GM23338 (cell line): ENCODE data around the gene EEF1AKMT4. TPM values are rescaled to one million over a fixed set of nuclear protein-coding genes. Genes with fewer than 3 reads are reported as not detected.

Source experiments
- ATAC-seq: fragments of 200-7000 bp; cut with Tn5 transposase; 3 replicates; pipeline ENCODE4 v1.9.1; 2020
- DNase-seq: peaks from one replicate; pipeline ENCODE4 v3.0.0-alpha.2; 2015; ENCODE audit warnings: low spot score
- H2AFZ ChIP-seq: fragments of 200-600 bp; sonication (generic); 2 replicates; pipeline ENCODE4 v1.8.0; 2016; ENCODE audit warnings: antibody characterized with exemption, mild to moderate bottlenecking, moderate library complexity
- H3F3A ChIP-seq: fragments of 200-600 bp; sonication (generic); replicated peaks from 2 replicates; pipeline ENCODE4 v1.8.0; 2017; ENCODE audit warnings: antibody characterized with exemption, mixed run types, low read depth
- H3K27ac ChIP-seq: fragments of 200-600 bp; sonication (generic); 2 replicates; pipeline ENCODE4 v1.6.1; 2016; ENCODE audit warnings: low read depth
- H3K27me3 ChIP-seq: fragments of 200-600 bp; sonication (generic); 2 replicates; pipeline ENCODE4 v1.8.0; 2016; ENCODE audit warnings: mild to moderate bottlenecking, mixed run types, moderate library complexity; ENCODE audit not compliant: insufficient read depth
- H3K36me3 ChIP-seq: fragments of 200-600 bp; sonication (generic); 2 replicates; pipeline ENCODE4 v1.8.0; 2016; ENCODE audit warnings: mild to moderate bottlenecking; ENCODE audit not compliant: insufficient read depth
- H3K4me1 ChIP-seq: fragments of 200-600 bp; sonication (generic); 2 replicates; pipeline ENCODE4 v1.8.0; 2016; ENCODE audit warnings: mild to moderate bottlenecking, moderate library complexity; ENCODE audit not compliant: insufficient read depth
- H3K4me2 ChIP-seq: fragments of 200-600 bp; sonication (generic); 2 replicates; pipeline ENCODE4 v1.7.1; 2017; ENCODE audit warnings: mixed run types
- H3K4me3 ChIP-seq: fragments of 200-600 bp; sonication (generic); 2 replicates; pipeline ENCODE4 v1.6.1; 2016; ENCODE audit warnings: mixed run types
- H3K79me2 ChIP-seq: fragments of 200-600 bp; sonication (generic); replicated peaks from 2 replicates; pipeline ENCODE4 v1.8.0; 2017; ENCODE audit warnings: mild to moderate bottlenecking; ENCODE audit not compliant: insufficient read depth
- H3K9me2 ChIP-seq: fragments of 200-600 bp; sonication (generic); 2 replicates; pipeline ENCODE4 v1.8.0; 2017; ENCODE audit not compliant: insufficient read depth
- H4K20me1 ChIP-seq: fragments of 200-600 bp; sonication (generic); replicated peaks from 2 replicates; pipeline ENCODE4 v1.8.0; 2017; ENCODE audit warnings: mild to moderate bottlenecking; ENCODE audit not compliant: insufficient read depth
- H3K27ac Mint-ChIP-seq: 2 replicates; pipeline ENCODE4 v1.8.0; 2020; ENCODE audit warnings: inconsistent platforms, mild to moderate bottlenecking, moderate library complexity, mixed read lengths
- H3K27me3 Mint-ChIP-seq: 3 replicates; pipeline ENCODE4 v1.8.0; 2022; ENCODE audit warnings: low read depth, mild to moderate bottlenecking, moderate library complexity, mixed read lengths, inconsistent platforms; ENCODE audit not compliant: insufficient read depth, poor library complexity
- H3K36me3 Mint-ChIP-seq: 3 replicates; pipeline ENCODE4 v1.8.0; 2021; ENCODE audit warnings: low read depth, mild to moderate bottlenecking, inconsistent platforms, moderate library complexity, mixed read lengths
- H3K4me1 Mint-ChIP-seq: 3 replicates; pipeline ENCODE4 v1.8.0; 2020; ENCODE audit warnings: mild to moderate bottlenecking, inconsistent platforms, mixed read lengths
- H3K4me3 Mint-ChIP-seq: 3 replicates; pipeline ENCODE4 v1.8.0; 2021; ENCODE audit warnings: moderate library complexity, mild to moderate bottlenecking, inconsistent platforms, mixed read lengths
- H3K9me3 Mint-ChIP-seq: 3 replicates; pipeline ENCODE4 v1.8.0; 2020; ENCODE audit warnings: moderate library complexity, mild to moderate bottlenecking, inconsistent platforms, mixed read lengths
- EZH2 ChIP-seq: fragments of 200-600 bp; sonication (generic); IDR thresholded peaks from one replicate; pipeline ENCODE4 v1.8.0; 2017; ENCODE audit warnings: antibody characterized with exemption, mild to moderate bottlenecking, low read depth; ENCODE audit not compliant: unreplicated experiment
- polyA plus RNA-seq: library from polyadenylated mRNA; unstranded; fragments of >200 nt; fragmentation: Nextera tagmentation; extraction: Ambion mirVana; gene quantifications from 2 replicates; pipeline ENCODE4 v1.2.1, GENCODE V29; 2016
- total RNA-seq: library from RNA; depleted of rRNA; stranded (reverse); fragments of >200 nt; shearing (Covaris generic); gene quantifications from 2 replicates; pipeline ENCODE4 v1.2.3, GENCODE V29; 2014
- TF ChIP-seq, protein P1 (sequence below), 2 experiments: fragments of 200-600 bp in 1 of 2; sonication (generic) in 1 of 2; conservative IDR thresholded peaks; 2 replicates each; pipeline versions ENCODE4 v1.5.1 to v1.6.1; 2016 to 2017; ENCODE audit warnings: antibody characterized with exemption in 2 of 2, low read depth in 2 of 2, mild to moderate bottlenecking in 2 of 2, moderate library complexity in 1 of 2
- TF ChIP-seq, protein P2 (sequence below): fragments of 250-450 bp; sonication (Bioruptor Pico); IDR thresholded peaks from 2 replicates; pipeline ENCODE4 v1.5.0; 2020; ENCODE audit warnings: mild to moderate bottlenecking, moderate library complexity

The EEF1AKMT4 gene
- total and polyA plus RNA-seq, 2 experiments from 2014 or later, result 12.9 to 14.3 TPM

DNA sequence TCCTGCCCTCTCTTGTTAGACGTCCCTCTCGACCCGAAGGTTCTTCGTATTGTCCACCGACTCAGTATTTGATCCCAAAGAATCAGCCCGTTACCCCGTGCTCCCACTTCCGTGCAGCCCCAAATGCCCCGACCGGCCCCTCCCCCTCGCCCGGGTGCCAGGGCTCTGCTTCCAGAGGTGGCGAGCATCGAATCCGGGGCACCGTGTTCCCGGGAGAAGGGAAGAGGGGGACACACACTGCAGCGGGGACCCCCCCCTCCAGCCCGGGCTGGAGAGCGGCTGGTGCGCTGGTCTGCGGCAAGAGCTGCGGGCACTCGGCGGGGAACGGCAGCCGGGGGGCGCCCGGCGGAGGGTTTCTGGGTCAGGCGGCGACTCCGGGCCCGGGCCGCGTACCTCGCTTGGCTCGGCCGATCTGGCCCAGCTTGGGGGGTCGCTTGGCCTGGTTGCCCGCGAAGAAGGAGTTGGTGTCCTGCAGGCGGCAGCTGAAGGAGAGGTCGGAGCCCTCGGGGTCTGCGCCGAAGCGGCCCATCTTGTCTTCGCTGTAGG, 11.3 kb downstream of the EEF1AKMT4 start:
- DNase-seq (peak; percentile 51), ATAC-seq (peak; percentile 5)
- peak overlapping the region; percentile 86 for H3K4me3 Mint-ChIP-seq
- H2AFZ ChIP-seq, result peak overlapping the region; percentile 74
- H3K79me2 ChIP-seq, result no peaks in the 10 kb centered on the region
- TF ChIP-seq, protein P1, sequence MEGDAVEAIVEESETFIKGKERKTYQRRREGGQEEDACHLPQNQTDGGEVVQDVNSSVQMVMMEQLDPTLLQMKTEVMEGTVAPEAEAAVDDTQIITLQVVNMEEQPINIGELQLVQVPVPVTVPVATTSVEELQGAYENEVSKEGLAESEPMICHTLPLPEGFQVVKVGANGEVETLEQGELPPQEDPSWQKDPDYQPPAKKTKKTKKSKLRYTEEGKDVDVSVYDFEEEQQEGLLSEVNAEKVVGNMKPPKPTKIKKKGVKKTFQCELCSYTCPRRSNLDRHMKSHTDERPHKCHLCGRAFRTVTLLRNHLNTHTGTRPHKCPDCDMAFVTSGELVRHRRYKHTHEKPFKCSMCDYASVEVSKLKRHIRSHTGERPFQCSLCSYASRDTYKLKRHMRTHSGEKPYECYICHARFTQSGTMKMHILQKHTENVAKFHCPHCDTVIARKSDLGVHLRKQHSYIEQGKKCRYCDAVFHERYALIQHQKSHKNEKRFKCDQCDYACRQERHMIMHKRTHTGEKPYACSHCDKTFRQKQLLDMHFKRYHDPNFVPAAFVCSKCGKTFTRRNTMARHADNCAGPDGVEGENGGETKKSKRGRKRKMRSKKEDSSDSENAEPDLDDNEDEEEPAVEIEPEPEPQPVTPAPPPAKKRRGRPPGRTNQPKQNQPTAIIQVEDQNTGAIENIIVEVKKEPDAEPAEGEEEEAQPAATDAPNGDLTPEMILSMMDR (conservative IDR thresholded peaks at IDR 0.05; ENCODE audit: low read depth in 2 of 2), result no peak
- TF ChIP-seq, protein P2, sequence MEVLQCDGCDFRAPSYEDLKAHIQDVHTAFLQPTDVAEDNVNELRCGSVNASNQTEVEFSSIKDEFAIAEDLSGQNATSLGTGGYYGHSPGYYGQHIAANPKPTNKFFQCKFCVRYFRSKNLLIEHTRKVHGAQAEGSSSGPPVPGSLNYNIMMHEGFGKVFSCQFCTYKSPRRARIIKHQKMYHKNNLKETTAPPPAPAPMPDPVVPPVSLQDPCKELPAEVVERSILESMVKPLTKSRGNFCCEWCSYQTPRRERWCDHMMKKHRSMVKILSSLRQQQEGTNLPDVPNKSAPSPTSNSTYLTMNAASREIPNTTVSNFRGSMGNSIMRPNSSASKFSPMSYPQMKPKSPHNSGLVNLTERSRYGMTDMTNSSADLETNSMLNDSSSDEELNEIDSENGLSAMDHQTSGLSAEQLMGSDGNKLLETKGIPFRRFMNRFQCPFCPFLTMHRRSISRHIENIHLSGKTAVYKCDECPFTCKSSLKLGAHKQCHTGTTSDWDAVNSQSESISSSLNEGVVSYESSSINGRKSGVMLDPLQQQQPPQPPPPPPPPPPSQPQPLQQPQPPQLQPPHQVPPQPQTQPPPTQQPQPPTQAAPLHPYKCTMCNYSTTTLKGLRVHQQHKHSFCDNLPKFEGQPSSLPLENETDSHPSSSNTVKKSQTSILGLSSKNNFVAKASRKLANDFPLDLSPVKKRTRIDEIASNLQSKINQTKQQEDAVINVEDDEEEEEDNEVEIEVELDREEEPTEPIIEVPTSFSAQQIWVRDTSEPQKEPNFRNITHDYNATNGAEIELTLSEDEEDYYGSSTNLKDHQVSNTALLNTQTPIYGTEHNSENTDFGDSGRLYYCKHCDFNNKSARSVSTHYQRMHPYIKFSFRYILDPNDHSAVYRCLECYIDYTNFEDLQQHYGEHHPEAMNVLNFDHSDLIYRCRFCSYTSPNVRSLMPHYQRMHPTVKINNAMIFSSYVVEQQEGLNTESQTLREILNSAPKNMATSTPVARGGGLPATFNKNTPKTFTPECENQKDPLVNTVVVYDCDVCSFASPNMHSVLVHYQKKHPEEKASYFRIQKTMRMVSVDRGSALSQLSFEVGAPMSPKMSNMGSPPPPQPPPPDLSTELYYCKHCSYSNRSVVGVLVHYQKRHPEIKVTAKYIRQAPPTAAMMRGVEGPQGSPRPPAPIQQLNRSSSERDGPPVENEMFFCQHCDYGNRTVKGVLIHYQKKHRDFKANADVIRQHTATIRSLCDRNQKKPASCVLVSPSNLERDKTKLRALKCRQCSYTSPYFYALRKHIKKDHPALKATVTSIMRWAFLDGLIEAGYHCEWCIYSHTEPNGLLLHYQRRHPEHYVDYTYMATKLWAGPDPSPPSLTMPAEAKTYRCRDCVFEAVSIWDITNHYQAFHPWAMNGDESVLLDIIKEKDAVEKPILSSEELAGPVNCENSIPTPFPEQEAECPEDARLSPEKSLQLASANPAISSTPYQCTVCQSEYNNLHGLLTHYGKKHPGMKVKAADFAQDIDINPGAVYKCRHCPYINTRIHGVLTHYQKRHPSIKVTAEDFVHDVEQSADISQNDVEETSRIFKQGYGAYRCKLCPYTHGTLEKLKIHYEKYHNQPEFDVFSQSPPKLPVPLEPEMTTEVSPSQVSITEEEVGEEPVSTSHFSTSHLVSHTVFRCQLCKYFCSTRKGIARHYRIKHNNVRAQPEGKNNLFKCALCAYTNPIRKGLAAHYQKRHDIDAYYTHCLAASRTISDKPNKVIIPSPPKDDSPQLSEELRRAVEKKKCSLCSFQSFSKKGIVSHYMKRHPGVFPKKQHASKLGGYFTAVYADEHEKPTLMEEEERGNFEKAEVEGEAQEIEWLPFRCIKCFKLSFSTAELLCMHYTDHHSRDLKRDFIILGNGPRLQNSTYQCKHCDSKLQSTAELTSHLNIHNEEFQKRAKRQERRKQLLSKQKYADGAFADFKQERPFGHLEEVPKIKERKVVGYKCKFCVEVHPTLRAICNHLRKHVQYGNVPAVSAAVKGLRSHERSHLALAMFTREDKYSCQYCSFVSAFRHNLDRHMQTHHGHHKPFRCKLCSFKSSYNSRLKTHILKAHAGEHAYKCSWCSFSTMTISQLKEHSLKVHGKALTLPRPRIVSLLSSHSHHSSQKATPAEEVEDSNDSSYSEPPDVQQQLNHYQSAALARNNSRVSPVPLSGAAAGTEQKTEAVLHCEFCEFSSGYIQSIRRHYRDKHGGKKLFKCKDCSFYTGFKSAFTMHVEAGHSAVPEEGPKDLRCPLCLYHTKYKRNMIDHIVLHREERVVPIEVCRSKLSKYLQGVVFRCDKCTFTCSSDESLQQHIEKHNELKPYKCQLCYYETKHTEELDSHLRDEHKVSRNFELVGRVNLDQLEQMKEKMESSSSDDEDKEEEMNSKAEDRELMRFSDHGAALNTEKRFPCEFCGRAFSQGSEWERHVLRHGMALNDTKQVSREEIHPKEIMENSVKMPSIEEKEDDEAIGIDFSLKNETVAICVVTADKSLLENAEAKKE, result no peak
- TF ChIP-seq EZH2, result peak; percentile 14
- peaks cover 15% of the 10 kb centered on the region for H3F3A ChIP-seq
- peaks cover 19% of the 10 kb centered on the region for H4K20me1 ChIP-seq
- H3K4me2 ChIP-seq, result peak overlapping the region; percentile 91
- peak overlapping the region; percentile 76 for H3K4me3 ChIP-seq
- peaks cover 76% of the 10 kb centered on the region for H3K27me3 ChIP-seq
- no peaks in the 10 kb centered on the region; the same call in 1 of the 3 replicates for H3K9me3 Mint-ChIP-seq
- H3K36me3 Mint-ChIP-seq, result peaks cover 8% of the 10 kb centered on the region; the same call in 1 of the 3 replicates
- no peak overlapping the region for H3K27ac ChIP-seq
- H3K27ac Mint-ChIP-seq, result no peak overlapping the region
- peaks cover 3% of the 10 kb centered on the region; the same call in 1 of the 2 replicates for H3K4me1 ChIP-seq
- peaks cover 14% of the 10 kb centered on the region for H3K4me1 Mint-ChIP-seq
- H3K36me3 ChIP-seq, result no peaks in the 10 kb centered on the region
- H3K27me3 Mint-ChIP-seq, result peaks cover 55% of the 10 kb centered on the region
- no peaks in the 10 kb centered on the region for H3K9me2 ChIP-seq
